Erythroblast (primary cell): Measurements from ENCODE around the gene BPIFB1.

Experiments
- GATA1 ChIP-seq: IDR thresholded peaks from 2 replicates; pipeline ENCODE4 v1.6.1; 2011; ENCODE audit warnings: low read depth, mild to moderate bottlenecking, control low read depth, low read length, moderate library complexity
- POLR2A ChIP-seq: IDR thresholded peaks from 2 replicates; pipeline ENCODE4 v1.6.1; 2011; ENCODE audit warnings: mild to moderate bottlenecking, low read length

DNA sequence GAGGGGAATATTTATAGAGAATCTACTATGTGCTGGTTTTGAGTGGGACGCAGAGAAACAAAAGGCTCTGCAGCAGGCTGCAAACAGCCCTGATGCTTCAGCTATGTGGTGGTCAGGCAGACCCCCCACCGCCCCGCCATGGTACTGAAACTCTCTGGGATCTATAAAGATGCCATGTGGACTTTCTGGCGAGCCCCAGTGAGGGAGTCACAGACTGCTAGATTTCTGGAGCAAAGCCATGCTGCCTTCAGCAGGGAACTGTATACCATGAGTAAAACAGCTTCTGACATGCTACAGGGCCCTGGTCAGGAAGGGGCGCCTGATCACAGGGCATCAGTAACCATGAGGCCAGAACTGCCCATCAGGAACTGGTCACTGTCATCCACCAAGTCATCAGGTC, 19.2 kb upstream of the BPIFB1 start:
- TF ChIP-seq POLR2A, result no peak
- no peak for TF ChIP-seq GATA1
